Islet of Langerhans (tissue), 1 donor: ENCODE measurements around the gene DGAT2.

Experiments
- FAIRE-seq: peaks from one replicate; lab custom pipeline; 2011; peaks lifted over from hg19 to GRCh38; lab: Jason Lieb, UNC

Gene DGAT2

GRCh38 chr11:75781296-75781695, 12.7 kb downstream of the DGAT2 start:
- FAIRE-seq, result no peak

GRCh38 chr11:75781831-75782230, 13.3 kb downstream of the DGAT2 start:
- no peak for FAIRE-seq

GRCh38 chr11:75782540-75783263, 14.1 kb downstream of the DGAT2 start:
- FAIRE-seq, result no peak

GRCh38 chr11:75783416-75784084, 15.0 kb downstream of the DGAT2 start:
- FAIRE-seq, result no peak

- FAIRE-seq, result no peak
Observed at GRCh38 chr11:75784085-75784478, 15.5 kb downstream of the DGAT2 start.

- FAIRE-seq, result no peak
Observed at GRCh38 chr11:75784506-75784905, 15.9 kb downstream of the DGAT2 start.

- no peak for FAIRE-seq
Observed at GRCh38 chr11:75785187-75785586, 16.6 kb downstream of the DGAT2 start.

GRCh38 chr11:75786101-75786736, 17.6 kb downstream of the DGAT2 start:
- no peak for FAIRE-seq

- FAIRE-seq, result no peak
Observed at GRCh38 chr11:75789521-75789920, 20.9 kb downstream of the DGAT2 start.

- no peak for FAIRE-seq
Observed at GRCh38 chr11:75790986-75791385, 22.4 kb downstream of the DGAT2 start.

- no peak for FAIRE-seq
Observed at GRCh38 chr11:75792127-75792731, 23.7 kb downstream of the DGAT2 start.

GRCh38 chr11:75792997-75793800, 24.6 kb downstream of the DGAT2 start:
- FAIRE-seq, result no peak

GRCh38 chr11:75793966-75794365, 25.4 kb downstream of the DGAT2 start:
- no peak for FAIRE-seq

GRCh38 chr11:75795276-75796090, 26.9 kb downstream of the DGAT2 start:
- no peak for FAIRE-seq

- no peak for FAIRE-seq
Observed at GRCh38 chr11:75796091-75796435, 27.5 kb downstream of the DGAT2 start.

- no peak for FAIRE-seq
Observed at GRCh38 chr11:75797116-75797515, 28.5 kb downstream of the DGAT2 start.

- FAIRE-seq, result no peak
Observed at GRCh38 chr11:75797792-75798191, 29.2 kb downstream of the DGAT2 start.

GRCh38 chr11:75800136-75800675, 31.6 kb downstream of the DGAT2 start:
- FAIRE-seq, result no peak

- no peak for FAIRE-seq
Observed at GRCh38 chr11:75800728-75801361, 32.3 kb downstream of the DGAT2 start.

GRCh38 chr11:75801362-75802020, 32.9 kb downstream of the DGAT2 start:
- no peak for FAIRE-seq
